Measurements from ENCODE around the gene MLC1.

The MLC1 gene

DNA sequence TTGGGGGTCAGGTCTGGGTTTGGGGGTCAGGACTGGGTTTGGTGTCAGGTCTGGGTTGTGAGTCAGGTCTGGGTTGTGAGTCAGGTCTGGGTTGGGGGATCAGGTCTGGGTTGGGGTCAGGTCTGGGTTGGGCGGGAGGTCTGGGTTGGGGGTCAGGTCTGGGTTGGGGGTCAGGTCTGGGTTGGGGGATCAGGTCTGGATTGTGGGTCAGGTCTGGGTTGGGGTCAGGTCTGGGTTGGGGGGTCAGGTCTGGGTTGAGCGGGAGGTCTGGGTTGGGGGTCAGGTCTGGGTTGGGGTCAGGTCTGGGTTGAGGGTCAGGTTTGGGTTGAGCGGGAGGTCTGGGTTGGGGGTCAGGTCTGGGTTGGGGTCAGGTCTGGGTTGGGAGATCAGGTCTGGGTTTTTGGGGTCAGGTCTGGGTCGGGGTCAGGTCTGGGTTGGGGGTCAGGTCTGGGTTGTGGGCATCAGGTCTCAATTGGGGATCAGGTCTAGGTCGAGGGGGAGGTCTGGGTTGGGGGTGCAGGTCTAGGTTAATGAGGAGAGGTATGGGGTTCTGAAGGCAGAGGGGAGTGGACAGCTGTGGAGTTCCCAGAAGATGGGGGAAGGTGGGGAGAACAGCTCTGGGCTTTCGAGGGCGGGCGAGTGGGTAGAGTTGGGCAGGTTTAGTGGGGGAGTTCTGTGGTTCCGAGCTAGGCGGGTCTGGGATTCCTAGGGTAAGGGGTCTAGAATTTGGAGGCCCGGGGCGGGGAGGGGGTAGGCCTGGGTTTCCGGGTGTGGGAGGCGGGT is 27.8 kb downstream of the MLC1 start:
- DNase-seq: no peak

DNA sequence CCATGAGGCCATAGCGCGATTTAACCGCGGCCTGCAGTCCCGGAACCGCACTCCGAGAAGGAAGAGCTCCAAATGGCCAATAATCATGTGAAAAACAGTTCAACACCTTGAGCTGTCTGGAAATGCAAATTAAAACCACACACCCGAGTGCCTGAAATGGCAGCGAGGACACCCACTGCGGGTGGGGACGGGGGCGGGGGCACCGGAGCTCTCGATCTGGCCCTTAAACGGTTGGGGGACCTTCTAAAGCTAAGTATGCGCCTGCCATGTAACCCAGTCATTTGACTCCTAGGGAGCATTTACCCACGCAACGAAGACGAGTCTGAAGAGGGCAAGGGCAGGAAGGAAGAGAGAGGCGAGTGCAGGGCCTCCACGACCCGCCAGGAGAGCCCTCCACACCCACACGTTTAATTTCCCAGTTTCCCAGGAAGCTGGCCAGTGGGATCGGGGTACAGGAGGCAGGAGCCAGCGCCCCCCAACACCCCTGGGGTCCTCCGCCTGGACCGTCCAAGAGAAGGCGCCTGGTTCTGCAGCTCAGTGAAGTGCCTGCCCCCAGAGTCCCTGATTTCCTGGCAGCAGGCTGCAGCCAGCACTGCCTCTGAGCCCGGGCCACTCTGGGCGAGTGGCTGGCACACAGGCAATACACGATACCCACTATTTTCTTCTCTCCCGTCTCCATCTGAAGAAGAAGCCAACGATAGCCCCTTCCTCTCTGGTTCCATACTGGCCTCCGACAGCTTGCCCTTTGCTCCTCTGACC is 28.8 kb downstream of the MLC1 start:
- no peak for DNase-seq

GRCh38 chr22:50053861-50054260 is 31.4 kb downstream of the MLC1 start:
- DNase-seq: no peak

DNA sequence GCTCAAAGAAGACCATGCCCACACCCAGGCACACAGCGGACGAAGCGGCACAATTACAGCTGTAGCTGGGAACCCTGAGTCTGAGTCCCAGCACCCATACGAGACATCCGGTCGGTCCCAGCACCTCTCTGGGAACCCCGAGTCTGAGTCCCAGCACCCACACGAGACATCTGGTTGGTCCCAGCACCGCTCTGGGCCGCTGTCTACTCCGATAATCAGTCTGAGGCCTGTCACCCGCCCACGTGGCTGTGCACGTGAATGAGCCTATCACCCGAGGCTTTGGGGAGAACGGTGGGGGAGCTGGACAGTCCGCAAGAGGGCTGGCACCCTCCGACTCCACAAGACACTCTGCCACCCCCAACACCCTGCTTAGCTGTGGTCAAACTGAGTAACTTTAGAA is 33.3 kb downstream of the MLC1 start:
- DNase-seq: no peak

GRCh38 chr22:50049299-50050195 is 35.7 kb downstream of the MLC1 start:
- no peak for DNase-seq

- no peak for DNase-seq
These were observed 36.4 kb downstream of the MLC1 start for GRCh38 chr22:50048836-50049235.

- DNase-seq: no peak
These were observed 37.0 kb downstream of the MLC1 start for GRCh38 chr22:50048061-50048765.

GRCh38 chr22:50047346-50047745 is 37.9 kb downstream of the MLC1 start:
- DNase-seq: no peak

DNA sequence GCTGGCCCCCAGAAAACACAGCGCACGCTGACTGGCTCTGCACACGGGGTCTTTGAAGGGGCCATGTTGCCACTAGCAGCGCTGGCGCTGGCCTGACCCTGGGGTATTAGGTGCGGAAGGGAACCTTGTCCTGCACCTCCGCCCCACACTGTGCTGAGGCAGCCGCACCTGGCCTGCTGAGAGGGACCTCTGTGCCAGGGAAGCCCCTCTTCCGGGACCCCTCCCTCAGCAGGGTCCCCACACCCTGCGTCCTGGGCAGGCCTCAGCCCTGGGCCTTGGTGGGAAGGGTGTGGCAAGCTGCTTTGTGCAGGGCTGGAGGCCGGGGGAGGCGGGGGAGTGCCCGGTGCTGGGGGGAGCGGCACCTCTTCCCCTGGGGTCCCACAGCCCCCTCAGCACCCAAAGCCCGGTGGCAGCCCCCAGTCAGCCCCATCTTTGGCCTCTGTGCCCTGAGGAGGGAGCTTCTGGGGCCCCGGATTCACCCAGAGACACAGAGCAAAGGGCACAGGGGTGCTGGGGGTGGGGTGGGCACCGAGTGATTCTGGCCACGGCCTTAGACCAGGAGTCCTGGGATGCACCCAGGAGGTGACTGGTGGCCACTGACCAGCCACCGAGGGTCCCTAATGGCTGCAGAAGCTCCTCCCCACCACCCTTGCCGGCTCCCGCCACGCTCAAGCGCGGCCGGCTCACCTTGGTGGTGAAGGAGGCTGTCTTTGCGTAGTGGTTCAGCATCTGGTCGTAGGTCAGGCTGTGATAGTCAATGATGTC is 38.6 kb downstream of the MLC1 start:
- no peak for DNase-seq

GRCh38 chr22:50046019-50046415 is 39.2 kb downstream of the MLC1 start:
- no peak for DNase-seq

GRCh38 chr22:50045211-50046018 is 39.8 kb downstream of the MLC1 start:
- DNase-seq: no peak

GRCh38 chr22:50044485-50045118 is 40.6 kb downstream of the MLC1 start:
- DNase-seq: no peak

DNA sequence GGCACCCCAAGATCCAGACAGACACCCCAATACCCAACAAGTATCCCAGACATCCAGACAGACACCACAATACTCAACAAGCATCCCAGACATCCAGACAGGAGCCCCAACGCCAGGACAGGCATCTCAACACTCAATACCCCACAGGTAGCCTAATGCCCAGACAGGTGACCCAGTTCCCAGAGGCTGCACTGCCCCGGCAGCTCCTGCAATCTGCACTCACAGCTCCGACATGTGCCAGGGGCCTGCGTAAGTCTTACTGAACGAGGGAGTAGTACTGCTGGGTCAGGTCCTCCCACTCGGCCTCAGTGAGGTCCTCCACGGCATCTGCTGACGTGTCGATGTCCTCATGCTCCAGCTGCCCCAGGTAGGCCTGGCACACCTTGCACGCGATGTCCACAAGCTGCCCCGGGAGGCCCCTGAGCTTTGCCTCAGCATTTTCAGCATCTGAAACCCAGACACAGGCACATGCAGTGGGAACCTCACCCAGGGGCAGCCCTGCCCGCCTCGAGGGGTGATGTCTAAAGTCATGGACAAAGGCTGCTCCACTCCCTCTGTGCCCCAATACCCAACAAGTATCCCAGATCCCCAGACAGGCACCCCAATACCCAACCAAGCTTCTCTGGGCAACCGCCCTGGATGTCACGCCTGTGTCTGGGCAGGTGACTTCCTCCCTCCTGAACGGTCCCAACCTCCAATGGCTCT is 43.7 kb downstream of the MLC1 start:
- DNase-seq: no peak

GRCh38 chr22:50040717-50041116 is 44.5 kb downstream of the MLC1 start:
- DNase-seq: no peak

GRCh38 chr22:50039669-50040443 is 45.4 kb downstream of the MLC1 start:
- DNase-seq: no peak

DNA sequence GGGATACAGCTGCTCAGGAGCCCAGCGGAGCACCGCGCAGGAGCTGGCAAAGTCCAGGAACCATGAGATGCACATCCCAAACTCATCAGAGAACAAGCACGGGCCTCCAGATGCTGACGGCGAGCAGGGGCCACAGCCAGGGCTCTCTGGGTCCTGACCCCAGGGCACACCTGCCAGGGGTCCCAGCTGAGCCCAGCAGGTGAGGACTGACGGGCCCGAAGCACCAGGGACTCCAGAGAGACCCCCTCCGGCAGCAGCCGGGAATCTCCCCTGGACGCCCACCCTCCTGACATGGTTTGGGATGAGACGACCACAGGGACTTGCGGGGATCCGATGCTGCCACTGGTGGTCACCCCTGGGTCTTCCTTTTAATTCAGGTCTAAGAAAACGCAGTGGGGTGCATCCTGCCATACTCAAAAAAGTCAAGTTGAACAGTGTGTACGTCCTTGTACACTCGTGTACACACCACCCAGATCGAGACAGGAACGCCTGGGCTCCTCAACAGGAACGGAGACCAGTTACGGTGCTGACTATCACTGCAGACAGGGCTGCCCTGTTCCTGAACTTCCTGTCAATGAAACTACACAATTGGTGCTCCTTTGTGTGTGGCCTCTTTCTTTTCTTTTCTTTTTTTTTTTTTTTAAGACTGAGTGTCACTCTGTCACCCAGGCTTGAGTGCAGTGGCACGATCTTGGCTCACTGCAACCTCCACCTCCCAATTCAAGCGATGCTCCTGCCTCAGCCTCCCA is 49.1 kb downstream of the MLC1 start:
- no peak for DNase-seq

GRCh38 chr22:50035131-50035881 is 49.9 kb downstream of the MLC1 start:
- DNase-seq: no peak
